HEK293T (cell line): ENCODE measurements around the gene TRAM2.

Experiments used
- BHLHE40 ChIP-seq: fragments of 450-650 bp; IDR thresholded peaks from 2 replicates; pipeline ENCODE4 v1.6.1; 2016; ENCODE audit warnings: mild to moderate bottlenecking, moderate library complexity, borderline replicate concordance
- CTBP1 ChIP-seq: fragments of 450-650 bp; IDR thresholded peaks from 2 replicates; pipeline ENCODE4 v1.6.1; 2016; ENCODE audit warnings: borderline replicate concordance
- ELF4 ChIP-seq: fragments of 450-650 bp; IDR thresholded peaks from 2 replicates; pipeline ENCODE4 v1.6.1; 2017; ENCODE audit warnings: antibody characterized with exemption
- FOXK2 ChIP-seq: fragments of 450-650 bp; IDR thresholded peaks from 2 replicates; pipeline ENCODE4 v1.6.1; 2016; ENCODE audit warnings: mild to moderate bottlenecking
- FOXM1 ChIP-seq: fragments of 450-650 bp; IDR thresholded peaks from 2 replicates; pipeline ENCODE4 v1.6.1; 2017; ENCODE audit warnings: mild to moderate bottlenecking, borderline replicate concordance
- HDGF ChIP-seq: fragments of 450-650 bp; IDR thresholded peaks from 2 replicates; pipeline ENCODE4 v1.6.1; 2017; ENCODE audit warnings: antibody characterized with exemption, borderline replicate concordance
- L3MBTL2 ChIP-seq: fragments of 450-650 bp; conservative IDR thresholded peaks from 2 replicates; pipeline ENCODE4 v1.6.1; 2016; ENCODE audit warnings: mild to moderate bottlenecking
- SP1 ChIP-seq: fragments of 450-650 bp; IDR thresholded peaks from 2 replicates; pipeline ENCODE4 v1.6.1; 2017
- SUZ12 ChIP-seq: fragments of 450-650 bp; IDR thresholded peaks from 2 replicates; pipeline ENCODE4 v1.6.1; 2016; ENCODE audit warnings: mild to moderate bottlenecking
- TARDBP ChIP-seq: fragments of 450-650 bp; IDR thresholded peaks from 2 replicates; pipeline ENCODE4 v1.6.1; 2016

DNA sequence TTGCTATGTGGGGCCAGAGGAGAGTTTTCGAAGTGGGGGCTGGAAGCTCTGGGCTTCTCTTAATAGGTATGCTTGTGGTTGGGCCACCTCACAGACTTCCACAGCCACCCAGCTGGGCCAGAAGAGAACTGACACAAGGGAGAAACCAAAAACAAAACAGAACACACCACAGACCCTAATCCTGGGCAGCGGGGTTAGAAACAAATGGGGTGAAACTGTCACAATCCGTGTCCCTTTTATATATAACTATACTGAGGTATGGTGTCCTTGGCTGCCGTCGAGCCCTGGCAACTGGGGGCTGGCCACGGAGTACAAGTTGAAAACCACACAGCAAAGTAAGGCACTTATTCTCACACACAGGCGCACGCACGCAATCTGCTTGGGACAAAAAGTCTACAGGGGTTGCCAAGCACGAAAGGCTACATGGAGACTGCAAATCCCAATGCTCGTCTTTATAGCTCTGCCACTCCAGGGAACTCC, 78.3 kb downstream of the TRAM2 start:
- no peak for TF ChIP-seq SUZ12
- no peak for TF ChIP-seq CTBP1
- TF ChIP-seq L3MBTL2, result no peak
- no peak for TF ChIP-seq FOXM1
- no peak for TF ChIP-seq ELF4
- TF ChIP-seq BHLHE40, result no peak
- TF ChIP-seq TARDBP, result no peak
- no peak for TF ChIP-seq FOXK2
- TF ChIP-seq HDGF, result no peak
- TF ChIP-seq SP1, result no peak
